Gastrocnemius medialis (tissue), 4 donors: ENCODE data around the gene FRMD5.

ENCODE experiments used
- POLR2A ChIP-seq, 2 donors: fragments of 450-650 bp; IDR thresholded peaks; one replicate each; pipeline ENCODE4 v1.6.1; 2017; ENCODE audit warnings: antibody characterized with exemption in 2 of 2, mild to moderate bottlenecking in 2 of 2, moderate library complexity in 2 of 2
- TF ChIP-seq, protein P1 (sequence below), 5 experiments: fragments of 450-650 bp in 3 of 5; fragments of 200-600 bp in 2 of 5; sonication (generic) in 2 of 5; IDR thresholded peaks in 4 of 5; conservative IDR thresholded peaks in 1 of 5; 1 replicate in 4 of 5; 2 replicates in 1 of 5; pipeline ENCODE4 v1.5.1; 2016 to 2019; ENCODE audit warnings: antibody characterized with exemption in 5 of 5, mild to moderate bottlenecking in 3 of 5, moderate library complexity in 3 of 5

GRCh38 chr15:44158111-44158510 lies 37.0 kb downstream of the FRMD5 start:
- TF ChIP-seq, protein P1, sequence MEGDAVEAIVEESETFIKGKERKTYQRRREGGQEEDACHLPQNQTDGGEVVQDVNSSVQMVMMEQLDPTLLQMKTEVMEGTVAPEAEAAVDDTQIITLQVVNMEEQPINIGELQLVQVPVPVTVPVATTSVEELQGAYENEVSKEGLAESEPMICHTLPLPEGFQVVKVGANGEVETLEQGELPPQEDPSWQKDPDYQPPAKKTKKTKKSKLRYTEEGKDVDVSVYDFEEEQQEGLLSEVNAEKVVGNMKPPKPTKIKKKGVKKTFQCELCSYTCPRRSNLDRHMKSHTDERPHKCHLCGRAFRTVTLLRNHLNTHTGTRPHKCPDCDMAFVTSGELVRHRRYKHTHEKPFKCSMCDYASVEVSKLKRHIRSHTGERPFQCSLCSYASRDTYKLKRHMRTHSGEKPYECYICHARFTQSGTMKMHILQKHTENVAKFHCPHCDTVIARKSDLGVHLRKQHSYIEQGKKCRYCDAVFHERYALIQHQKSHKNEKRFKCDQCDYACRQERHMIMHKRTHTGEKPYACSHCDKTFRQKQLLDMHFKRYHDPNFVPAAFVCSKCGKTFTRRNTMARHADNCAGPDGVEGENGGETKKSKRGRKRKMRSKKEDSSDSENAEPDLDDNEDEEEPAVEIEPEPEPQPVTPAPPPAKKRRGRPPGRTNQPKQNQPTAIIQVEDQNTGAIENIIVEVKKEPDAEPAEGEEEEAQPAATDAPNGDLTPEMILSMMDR (IDR thresholded peaks at IDR 0.05 in 4 of 5, conservative IDR thresholded peaks at IDR 0.05 in 1 of 5): no peak
- no peak for TF ChIP-seq POLR2A (IDR thresholded peaks at IDR 0.05)
